Stimulated activated effector memory CD8-positive, alpha-beta T cell treated with anti-CD3 and anti-CD28 coated beads, Interleukin-12 subunit alpha, Interleukin-12 subunit beta, amount 100 ng/mL, for 72 hours (primary cell): Measurements from ENCODE around the gene NDRG2.

Source experiments
- ATAC-seq: fragments of 150-1000 bp; cut with Tn5 transposase; 2 replicates; pipeline ENCODE4 v1.10.0; 2021
- DNase-seq, 2 donors: peaks; one replicate each; pipeline ENCODE4 v3.0.0; 2021 to 2022; ENCODE audit warnings: low spot score in 2 of 2
- H3K27ac Mint-ChIP-seq: one replicate; pipeline ENCODE4 v1.8.0; 2022; ENCODE audit warnings: mild to moderate bottlenecking, mixed read lengths
- H3K36me3 Mint-ChIP-seq: one replicate; pipeline ENCODE4 v1.8.0; 2022; ENCODE audit warnings: mild to moderate bottlenecking, mixed read lengths
- H3K4me1 Mint-ChIP-seq: one replicate; pipeline ENCODE4 v1.8.0; 2022; ENCODE audit warnings: mixed read lengths
- H3K4me3 Mint-ChIP-seq: one replicate; pipeline ENCODE4 v1.8.0; 2022; ENCODE audit warnings: mild to moderate bottlenecking, mixed read lengths
- H3K9me3 Mint-ChIP-seq: one replicate; pipeline ENCODE4 v1.8.0; 2022; ENCODE audit warnings: mixed read lengths

Gene NDRG2

DNA sequence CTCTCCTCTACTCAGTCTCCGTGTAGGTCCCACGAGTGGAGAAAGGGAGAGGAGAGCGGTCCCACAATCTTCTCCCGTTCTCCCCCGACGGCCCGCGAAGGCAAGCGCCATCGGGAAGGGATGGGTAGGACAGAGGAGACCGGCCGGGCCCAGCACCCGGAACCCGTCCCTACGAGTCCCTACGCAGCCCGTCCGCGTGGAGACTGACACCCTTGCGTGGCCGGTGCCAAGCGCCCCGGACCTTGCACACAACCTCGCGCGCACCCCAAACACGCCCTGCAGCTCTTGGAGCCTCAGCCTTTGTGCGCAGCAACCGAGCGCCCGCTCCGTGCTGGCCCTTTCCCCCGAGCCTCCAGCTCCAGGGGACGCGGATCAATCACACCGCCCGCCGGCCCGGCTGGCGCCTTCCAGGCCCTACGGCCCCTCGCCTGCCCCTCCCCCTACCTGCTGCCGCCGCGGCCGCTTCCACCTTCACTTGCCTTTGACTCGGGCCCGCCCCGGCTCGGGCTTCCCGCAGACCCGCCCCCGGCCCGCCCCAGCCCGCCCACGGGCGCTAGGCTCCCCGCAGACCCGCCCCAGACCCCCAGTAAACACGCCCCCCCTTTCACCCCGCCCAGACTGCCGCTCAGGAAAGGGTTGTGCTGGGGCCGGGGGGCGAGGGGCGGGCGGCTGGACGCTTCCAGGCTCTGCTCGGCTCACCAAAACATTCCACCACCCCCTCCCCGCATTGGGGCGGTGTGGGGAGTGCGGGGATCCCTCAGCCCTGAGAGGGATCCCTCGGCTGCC is at the start of gene NDRG2:
TSS of gene NDRG2 (minus strand) at position 477 of the 786 bp plus-strand sequence. CDS start 1,746 bp downstream, outside the sequence.
- H3K27ac Mint-ChIP-seq: peak within 1 kb of the TSS; percentile 46

DNA sequence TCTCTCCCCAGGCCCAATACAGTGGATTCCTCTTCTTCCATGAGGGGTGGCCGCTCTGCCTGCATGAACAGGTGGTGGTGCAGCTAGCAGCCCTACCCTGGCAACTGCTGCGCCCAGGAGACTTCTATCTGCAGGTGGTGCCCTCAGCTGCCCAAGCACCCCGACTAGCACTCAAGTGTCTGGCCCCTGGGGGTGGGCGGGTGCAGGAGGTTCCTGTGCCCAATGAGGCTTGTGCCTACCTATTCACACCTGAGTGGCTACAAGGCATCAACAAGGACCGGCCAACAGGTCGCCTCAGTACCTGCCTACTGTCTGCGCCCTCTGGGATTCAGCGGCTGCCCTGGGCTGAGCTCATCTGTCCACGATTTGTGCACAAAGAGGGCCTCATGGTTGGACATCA is 49.1 kb upstream of the NDRG2 start:
- peaks cover 34% of the 10 kb centered on the region for H3K4me1 Mint-ChIP-seq
- H3K9me3 Mint-ChIP-seq: no peaks in the 10 kb centered on the region
- ATAC-seq: no peak
- no peaks in the 10 kb centered on the region for H3K36me3 Mint-ChIP-seq
- no peak overlapping the region for H3K27ac Mint-ChIP-seq
- DNase-seq: no peak
- H3K4me3 Mint-ChIP-seq: no peak overlapping the region

More for the DNA sequence above, at the start of gene NDRG2:
- DNase-seq: peak; percentile 30 to 69
- Mint-ChIP-seq H3K4me1 (peaks cover 19% of the 10 kb centered on the region), H3K9me3 (no peaks in the 10 kb centered on the region), H3K4me3 (peak within 1 kb of the TSS; percentile 75), H3K36me3 (no peaks in the 10 kb centered on the region)
- ATAC-seq: peak; percentile 82

DNA sequence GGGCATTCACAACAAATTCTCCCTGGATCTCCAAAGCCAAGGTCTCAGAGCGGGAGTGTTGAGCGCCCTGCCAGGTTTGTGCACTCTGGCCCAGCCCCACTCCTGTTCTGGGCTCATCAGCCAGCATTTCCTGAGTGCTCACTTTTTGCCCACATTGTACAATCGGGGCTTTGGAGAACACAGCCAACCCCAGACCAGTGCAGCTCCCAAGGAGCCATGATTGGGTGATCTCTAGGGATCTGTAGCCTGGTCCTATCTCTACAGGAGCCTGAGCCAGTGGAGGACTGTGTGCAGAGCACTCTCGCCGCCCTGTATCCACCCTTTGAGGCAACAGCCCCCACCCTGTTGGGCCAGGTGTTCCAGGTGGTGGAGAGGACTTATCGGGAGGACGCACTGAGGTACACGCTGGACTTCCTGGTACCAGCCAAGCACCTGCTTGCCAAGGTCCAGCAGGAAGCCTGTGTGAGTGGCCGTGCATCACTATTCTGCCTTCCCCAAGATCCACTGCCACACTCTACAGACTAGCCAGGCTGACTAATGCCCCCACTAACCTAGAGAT is 48.0 kb upstream of the NDRG2 start:
- ATAC-seq: no peak
- Mint-ChIP-seq H3K27ac (no peak overlapping the region), H3K9me3 (no peaks in the 10 kb centered on the region), H3K36me3 (no peaks in the 10 kb centered on the region), H3K4me3 (peak overlapping the region; percentile 83), H3K4me1 (peaks cover 40% of the 10 kb centered on the region)
- no peak for DNase-seq

DNA sequence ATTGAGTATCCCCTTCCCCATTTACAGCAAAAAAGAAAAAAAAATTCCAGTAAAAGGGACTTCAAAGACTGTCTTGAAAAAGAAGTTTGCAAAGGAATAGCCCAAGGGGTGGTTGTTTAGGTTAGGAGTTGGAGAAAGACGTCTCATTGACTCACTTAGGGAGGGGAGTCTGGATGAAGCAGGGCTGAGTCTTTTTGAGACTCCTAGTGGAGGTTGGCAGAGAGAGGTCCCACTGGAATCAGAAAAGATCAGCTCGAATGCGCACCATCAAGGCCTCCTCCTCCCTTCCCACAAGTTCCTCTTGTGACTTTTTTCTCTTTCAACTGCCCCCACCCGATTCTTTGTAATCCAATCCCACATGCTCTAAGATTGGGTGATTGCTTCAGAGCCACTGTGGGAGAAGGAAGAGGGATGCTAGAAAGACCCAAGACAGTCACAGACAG is 47.2 kb upstream of the NDRG2 start:
- Mint-ChIP-seq H3K4me1 (peaks cover 40% of the 10 kb centered on the region), H3K36me3 (no peaks in the 10 kb centered on the region), H3K4me3 (peak overlapping the region; percentile 83), H3K27ac (no peak overlapping the region), H3K9me3 (no peaks in the 10 kb centered on the region)
- no peak for DNase-seq
- no peak for ATAC-seq

DNA sequence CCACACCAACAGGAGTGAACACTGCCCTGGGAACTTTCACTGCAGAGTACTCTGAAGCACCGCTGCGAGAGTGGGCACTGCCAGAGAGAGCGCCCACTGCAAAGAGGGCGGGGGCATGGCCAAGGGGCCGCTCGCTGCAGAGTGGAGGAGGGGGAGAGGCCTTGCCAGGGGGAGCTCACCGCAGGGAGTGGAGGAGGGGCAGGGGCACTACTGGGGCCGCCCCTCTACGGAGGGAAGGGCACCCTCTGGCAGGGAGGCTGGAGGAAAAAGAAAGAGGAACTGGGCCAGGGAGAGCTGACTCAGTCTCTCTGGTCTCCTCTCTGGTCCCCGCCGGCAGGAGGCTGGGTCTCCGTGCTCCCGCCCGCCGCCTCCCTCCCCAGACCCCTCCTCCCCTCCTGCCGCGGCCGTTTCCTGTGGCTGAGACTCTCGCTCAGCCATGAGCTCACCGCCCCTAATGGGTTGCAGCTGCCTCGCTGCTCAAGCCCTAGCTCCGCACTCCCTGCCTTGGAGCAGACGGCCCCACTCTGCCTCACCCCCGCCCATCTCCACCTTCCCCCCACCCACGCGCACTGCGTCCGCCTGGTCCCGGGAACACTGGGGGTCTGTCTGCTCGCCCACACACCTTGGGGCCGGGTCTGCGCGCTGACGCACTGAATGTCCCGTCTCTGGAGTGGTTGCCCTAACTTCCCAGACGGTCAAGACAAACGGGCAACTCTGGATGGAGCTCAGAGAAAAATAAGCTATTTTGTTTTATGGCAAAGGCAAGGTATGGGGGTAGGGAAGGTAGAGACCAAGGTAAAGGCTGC is 46.6 kb upstream of the NDRG2 start:
- H3K4me3 Mint-ChIP-seq: peak overlapping the region; percentile 83
- peak overlapping the region; percentile 61 for H3K27ac Mint-ChIP-seq
- DNase-seq (peak; percentile 39 to 60), ATAC-seq (peak; percentile 72)
- H3K4me1 Mint-ChIP-seq: peaks cover 40% of the 10 kb centered on the region
- H3K36me3 Mint-ChIP-seq: no peaks in the 10 kb centered on the region
- H3K9me3 Mint-ChIP-seq: no peaks in the 10 kb centered on the region

DNA sequence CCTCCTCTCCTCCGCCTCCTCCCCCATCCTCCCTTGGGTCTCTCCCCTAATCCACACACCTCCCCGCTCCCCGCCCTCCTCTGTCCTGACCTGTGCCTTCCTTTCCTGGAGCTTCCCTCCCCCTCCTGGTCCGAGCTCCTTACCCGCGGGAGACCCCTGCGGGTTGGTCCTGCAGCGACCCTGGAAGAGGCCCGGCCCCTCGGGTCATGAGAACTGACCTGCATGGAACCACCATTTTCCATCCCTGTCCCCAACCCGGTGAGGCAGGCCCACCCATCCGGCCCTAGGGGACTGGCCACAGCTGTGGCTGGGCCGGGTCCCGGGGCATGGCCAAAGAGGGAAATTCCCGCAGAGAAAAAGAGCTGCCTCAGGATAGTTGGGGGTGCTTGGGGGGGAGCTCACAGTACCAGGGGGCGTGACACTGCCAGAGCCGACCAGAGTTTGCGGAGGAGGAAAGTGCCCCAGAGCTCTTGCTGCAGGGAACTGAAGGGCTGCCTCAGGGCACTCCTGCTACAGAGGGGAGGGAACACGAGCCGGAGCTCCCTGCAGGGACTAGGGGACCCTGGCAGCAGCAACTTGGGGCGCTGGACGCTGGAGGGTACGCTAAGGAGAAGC is 45.9 kb upstream of the NDRG2 start:
- H3K4me1 Mint-ChIP-seq: peaks cover 40% of the 10 kb centered on the region
- no peaks in the 10 kb centered on the region for H3K9me3 Mint-ChIP-seq
- peak overlapping the region; percentile 61 for H3K27ac Mint-ChIP-seq
- peak overlapping the region; percentile 83 for H3K4me3 Mint-ChIP-seq
- peak; percentile 43 for ATAC-seq
- H3K36me3 Mint-ChIP-seq: no peaks in the 10 kb centered on the region
- no peak for DNase-seq

DNA sequence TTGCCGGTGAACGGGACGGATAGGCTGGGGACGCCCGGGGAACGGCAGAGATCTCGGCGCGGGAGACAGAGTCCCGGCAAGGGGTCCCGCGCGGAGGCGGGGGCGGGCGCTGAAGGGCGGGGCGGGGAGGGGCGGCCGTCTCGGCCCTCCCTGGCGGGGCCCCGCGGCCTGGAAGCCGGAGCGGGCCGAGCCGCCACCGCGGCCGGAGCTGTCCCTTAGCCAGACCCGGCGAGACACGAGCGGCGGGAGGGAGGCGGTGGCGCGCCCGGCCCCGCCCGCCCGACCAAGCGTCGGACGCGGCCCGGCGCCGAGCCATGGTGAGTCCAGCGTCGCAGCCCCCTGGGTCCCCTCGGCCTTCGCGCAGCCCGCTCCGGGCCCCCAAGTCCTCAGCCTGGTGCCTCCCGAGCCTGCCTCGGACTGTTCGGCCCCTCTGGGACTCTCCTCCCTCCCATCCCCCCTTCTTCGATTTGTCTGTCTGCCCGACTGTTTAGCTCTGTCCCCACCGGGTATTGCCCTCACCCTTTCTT is 45.3 kb upstream of the NDRG2 start, which contains the start of gene ARHGEF40:
TSS of gene ARHGEF40 (plus strand) at position 222 of the 527 bp plus-strand sequence. CDS start at position 315, 93 bp downstream.
- Mint-ChIP-seq H3K27ac (peak within 1 kb of the TSS; percentile 61), H3K36me3 (no peaks in the 10 kb centered on the region), H3K4me3 (peak within 1 kb of the TSS; percentile 83), H3K4me1 (peaks cover 40% of the 10 kb centered on the region), H3K9me3 (no peaks in the 10 kb centered on the region)
- no peak for ATAC-seq
- no peak for DNase-seq

DNA sequence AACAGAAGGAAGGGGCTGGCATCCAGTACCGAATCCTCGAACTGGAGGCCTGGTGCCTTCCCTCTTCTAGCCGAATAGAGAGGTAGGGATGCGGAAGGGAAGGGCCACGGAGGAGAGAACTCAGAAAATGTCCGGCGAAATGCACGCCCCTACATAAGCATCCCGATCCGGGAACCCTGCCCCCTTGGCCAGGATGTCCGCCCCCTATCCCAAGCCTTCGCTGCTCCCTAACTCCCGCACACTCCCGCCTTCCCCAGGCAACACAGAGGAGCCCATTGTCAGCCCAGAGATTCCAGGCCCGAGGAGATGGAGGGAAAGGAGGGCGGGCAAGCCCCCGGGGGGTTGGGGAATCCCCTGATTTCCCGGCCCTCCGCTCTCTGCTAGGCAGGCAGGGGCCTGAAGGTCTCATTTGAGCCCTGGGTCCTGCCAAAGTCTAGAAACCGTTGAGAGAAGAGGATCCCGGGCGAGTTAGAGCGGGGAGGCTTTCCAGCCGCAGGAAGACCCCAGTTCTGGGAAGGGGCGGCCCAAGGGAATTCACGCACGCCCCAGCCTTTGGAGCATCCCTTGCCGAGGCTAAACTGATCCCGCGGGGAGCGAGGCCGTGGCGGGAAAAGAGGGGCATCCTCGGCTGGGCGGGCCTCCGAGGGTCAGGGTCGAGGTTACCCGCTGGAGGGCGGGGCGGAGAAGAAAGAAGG is 44.7 kb upstream of the NDRG2 start:
- DNase-seq (no peak), ATAC-seq (no peak)
- Mint-ChIP-seq H3K4me3 (peak overlapping the region; percentile 83), H3K4me1 (peaks cover 40% of the 10 kb centered on the region), H3K36me3 (no peaks in the 10 kb centered on the region), H3K27ac (peak overlapping the region; percentile 61), H3K9me3 (no peaks in the 10 kb centered on the region)

DNA sequence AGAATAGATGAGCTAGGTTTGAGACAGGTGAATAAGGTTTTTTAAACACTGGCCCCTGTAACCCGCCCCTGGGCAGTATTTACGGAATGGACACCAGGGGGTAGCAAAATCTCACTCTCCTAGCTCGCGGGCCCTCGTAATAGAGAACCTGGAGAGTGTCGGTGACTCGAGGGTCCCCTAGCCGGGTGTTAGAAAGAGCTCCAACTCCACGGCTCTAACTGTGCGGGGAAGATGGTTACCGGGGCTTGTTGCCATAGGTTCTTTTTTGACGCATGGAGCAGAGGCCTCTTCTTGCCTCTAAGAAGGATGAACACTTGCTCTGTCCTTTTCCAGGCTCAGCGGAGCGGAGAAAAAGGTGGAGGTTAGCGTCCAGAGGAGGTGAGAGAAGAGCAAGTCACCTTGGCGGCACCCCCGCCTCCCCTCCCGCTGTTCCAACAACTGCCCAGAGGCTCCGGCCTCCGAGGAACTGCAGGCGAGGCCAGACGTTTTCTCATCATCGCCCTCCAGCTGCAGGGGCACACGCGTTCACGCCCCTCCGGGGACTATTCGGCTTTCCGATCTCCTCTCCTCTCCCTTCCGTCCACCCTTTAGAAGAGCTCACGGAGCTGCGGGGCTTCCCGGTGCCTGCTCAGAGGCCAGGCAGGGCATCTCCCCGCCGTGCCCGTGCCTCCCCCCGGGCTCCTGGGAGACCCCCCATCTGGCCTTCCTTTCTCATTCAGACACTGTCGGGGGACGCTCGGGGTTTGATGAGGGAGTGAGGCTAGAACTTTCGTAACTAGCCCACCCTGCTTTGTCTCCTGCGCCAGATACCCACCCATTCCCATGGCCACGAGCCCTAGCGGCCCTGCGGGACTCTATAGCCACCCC is 43.9 kb upstream of the NDRG2 start:
- ATAC-seq: peak; percentile 72
- peak in 1 of 2 donors; percentile 69 for DNase-seq
- Mint-ChIP-seq H3K36me3 (no peaks in the 10 kb centered on the region), H3K4me1 (peaks cover 40% of the 10 kb centered on the region), H3K27ac (peak overlapping the region; percentile 61), H3K9me3 (no peaks in the 10 kb centered on the region), H3K4me3 (peak overlapping the region; percentile 83)

DNA sequence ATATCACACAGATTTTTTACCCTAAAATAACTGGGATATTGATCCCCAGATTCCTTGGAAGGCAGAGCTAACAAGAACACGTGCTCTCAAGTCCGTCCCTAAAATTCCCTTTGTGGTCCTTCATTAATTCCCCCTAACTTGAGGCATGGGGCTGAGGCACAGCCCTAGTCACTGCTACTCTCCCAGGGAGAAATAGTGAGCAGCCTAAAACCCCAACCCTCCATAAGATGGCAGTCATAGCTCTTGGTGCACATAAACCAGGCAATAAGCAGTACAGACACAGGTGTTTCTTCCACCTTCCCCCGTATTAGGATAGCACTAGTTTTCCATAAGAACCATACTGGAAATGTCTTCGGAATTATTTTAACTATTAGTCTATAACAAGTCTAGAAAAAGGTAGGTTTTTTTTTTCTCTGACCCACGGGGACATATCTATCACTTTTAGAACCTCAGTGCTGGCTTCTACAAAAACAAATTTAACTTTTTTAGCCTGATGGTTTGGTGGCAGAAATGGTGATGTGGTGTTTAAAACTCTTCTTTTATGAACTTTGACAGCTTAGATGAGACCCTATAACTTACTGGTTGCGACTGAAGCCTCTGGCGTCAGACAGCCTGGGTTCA is 42.1 kb upstream of the NDRG2 start:
- Mint-ChIP-seq H3K4me1 (peaks cover 34% of the 10 kb centered on the region), H3K4me3 (no peak overlapping the region), H3K36me3 (no peaks in the 10 kb centered on the region), H3K27ac (no peak overlapping the region), H3K9me3 (no peaks in the 10 kb centered on the region)
- ATAC-seq: no peak
- DNase-seq: no peak

DNA sequence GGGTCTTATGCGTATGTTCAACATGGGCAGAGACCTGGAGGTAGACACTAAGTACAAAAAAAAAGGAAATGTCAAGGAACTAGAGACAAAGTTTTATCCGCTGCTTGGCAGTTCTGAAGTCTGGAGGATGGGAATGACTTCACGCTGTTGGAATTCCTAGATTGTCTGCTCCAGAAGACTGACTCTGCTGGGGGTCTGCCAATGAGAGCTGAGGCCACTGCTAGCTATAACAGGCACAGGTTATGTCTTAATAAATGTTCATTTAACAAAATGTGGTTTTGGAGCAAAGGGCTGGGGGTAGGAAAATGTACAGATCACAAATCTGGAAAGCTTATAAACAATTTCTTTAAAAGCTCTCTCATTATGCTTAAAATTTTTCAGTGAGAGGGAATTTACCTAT is 38.6 kb upstream of the NDRG2 start:
- H3K4me1 Mint-ChIP-seq: peaks cover 2% of the 10 kb centered on the region

DNA sequence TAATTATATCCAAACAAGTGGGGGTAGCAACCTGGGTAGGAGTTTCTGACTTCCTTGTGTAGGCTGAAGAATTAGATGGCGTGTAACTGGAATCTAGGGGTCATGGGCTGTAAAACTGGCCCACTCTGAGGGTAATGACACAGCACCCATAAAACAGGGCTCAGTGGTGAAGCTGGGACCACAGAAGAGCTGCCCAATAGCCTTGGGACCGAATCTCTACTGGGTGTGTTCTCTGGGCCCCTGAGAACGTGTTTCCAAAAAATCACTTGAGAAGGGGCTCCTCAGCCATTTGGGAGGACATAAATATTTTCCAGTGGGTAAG is 36.4 kb upstream of the NDRG2 start:
- no peaks in the 10 kb centered on the region for H3K4me1 Mint-ChIP-seq
- no peak for ATAC-seq
- H3K4me3 Mint-ChIP-seq: no peak overlapping the region
- no peaks in the 10 kb centered on the region for H3K36me3 Mint-ChIP-seq
- no peaks in the 10 kb centered on the region for H3K9me3 Mint-ChIP-seq
- no peak overlapping the region for H3K27ac Mint-ChIP-seq
- no peak for DNase-seq

More for the DNA sequence above, 38.6 kb upstream of the NDRG2 start:
- Mint-ChIP-seq H3K4me3 (no peak overlapping the region), H3K9me3 (no peaks in the 10 kb centered on the region), H3K36me3 (no peaks in the 10 kb centered on the region), H3K27ac (no peak overlapping the region)
- ATAC-seq (no peak), DNase-seq (no peak)

DNA sequence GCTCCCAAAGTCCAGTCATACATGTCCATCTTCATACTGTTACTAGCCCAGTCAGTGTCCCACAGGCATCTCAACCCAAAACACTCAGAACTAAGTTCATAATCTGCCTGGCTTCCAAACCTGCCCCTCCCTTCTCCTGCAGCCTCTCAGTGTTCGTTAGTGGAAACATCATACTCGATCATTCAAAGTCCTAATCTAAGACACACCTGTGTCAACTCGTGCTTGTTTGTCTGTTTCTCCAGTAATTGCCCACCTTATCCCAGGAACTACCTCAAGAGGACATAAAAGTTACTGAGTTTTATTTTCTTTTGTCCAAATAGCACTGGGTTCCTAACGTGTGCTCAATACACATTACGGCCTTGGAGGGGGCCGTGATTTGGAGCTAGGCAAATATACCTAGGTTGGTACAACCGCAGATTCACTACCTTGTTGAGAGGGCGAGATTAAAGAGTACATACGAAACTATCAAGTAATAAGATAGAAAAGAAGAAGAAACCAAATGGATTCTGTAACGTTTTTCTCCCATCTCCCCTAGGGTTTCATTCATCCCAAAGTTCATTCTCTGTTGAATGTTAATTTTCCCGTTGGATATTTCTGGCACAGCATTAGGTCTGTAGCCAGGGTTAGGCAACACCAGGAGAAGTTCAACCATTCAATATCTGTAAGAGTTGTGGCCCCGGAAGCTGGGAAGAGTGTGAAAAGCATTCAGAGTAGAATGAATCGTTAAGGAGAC is 35.9 kb upstream of the NDRG2 start:
- DNase-seq (no peak), ATAC-seq (no peak)
- Mint-ChIP-seq H3K4me1 (no peaks in the 10 kb centered on the region), H3K9me3 (no peaks in the 10 kb centered on the region), H3K27ac (no peak overlapping the region), H3K36me3 (no peaks in the 10 kb centered on the region), H3K4me3 (no peak overlapping the region)
